SK-N-SH (cell line): Measurements from ENCODE around the gene MEF2A. TPM values are rescaled to one million over a fixed set of nuclear protein-coding genes. Genes with fewer than 3 reads are reported as not detected.

Experiments used
- CTCF ChIA-PET: fragments of 300-600, 350-600 bp; formaldehyde crosslinking; extraction: SDS; loops from one replicate; lab custom pipeline; 2021; lab: Yijun Ruan, JAX
- POLR2A ChIA-PET: fragments of 350-600 bp; sonication (Branson Sonifier 250); formaldehyde crosslinking; extraction: SDS; loops from one replicate; lab custom pipeline; 2020; ENCODE audit warnings: antibody characterized with exemption, inconsistent platforms; lab: Yijun Ruan, JAX
- DNase-seq: peaks from one replicate; pipeline ENCODE4 v3.0.0; 2012
- H2AFZ ChIP-seq: fragments of 200-600 bp; sonication (generic); 2 replicates; pipeline ENCODE4 v1.8.1; 2016; ENCODE audit warnings: antibody characterized with exemption, mild to moderate bottlenecking, low read depth
- H3F3A ChIP-seq: fragments of 200-600 bp; sonication (generic); replicated peaks from 2 replicates; pipeline ENCODE3; 2016; ENCODE audit warnings: antibody characterized with exemption, mild to moderate bottlenecking; ENCODE audit not compliant: insufficient read depth
- H3K27ac ChIP-seq, 2 experiments: fragments of 200-500 bp in 1 of 2; fragments of 200-600 bp in 1 of 2; sonication (Bioruptor generic) in 1 of 2; sonication (generic), shearing (Covaris generic) in 1 of 2; 2 replicates each; pipeline versions ENCODE4 v1.5.1 to v1.6.1; 2014 to 2016; ENCODE audit warnings: low read depth in 2 of 2, inconsistent platforms in 1 of 2, low read length in 1 of 2, mild to moderate bottlenecking in 1 of 2, mixed read lengths in 1 of 2
- H3K27me3 ChIP-seq: fragments of 200-600 bp; sonication (generic), shearing (Covaris generic); 2 replicates; pipeline ENCODE4 v1.6.1; 2016; ENCODE audit warnings: mixed run types; ENCODE audit not compliant: insufficient read depth
- H3K36me3 ChIP-seq, 2 experiments: fragments of 200-500 bp in 1 of 2; fragments of 200-600 bp in 1 of 2; sonication (Bioruptor generic) in 1 of 2; sonication (generic) in 1 of 2; replicated peaks in 1 of 2; 2 replicates each; pipeline versions ENCODE3 to v1.5.1; 2014 to 2016; ENCODE audit warnings: low read length in 1 of 2, mild to moderate bottlenecking in 1 of 2; ENCODE audit not compliant: insufficient read depth in 2 of 2, control insufficient read depth in 1 of 2
- H3K4me1 ChIP-seq, 2 experiments: fragments of 200-500 bp in 1 of 2; fragments of 200-600 bp in 1 of 2; sonication (Bioruptor generic) in 1 of 2; sonication (generic), shearing (Covaris generic) in 1 of 2; 2 replicates each; pipeline versions ENCODE4 v1.5.1 to v1.6.1; 2014 to 2016; ENCODE audit warnings: low read depth in 1 of 2, low read length in 1 of 2, mixed run types in 1 of 2; ENCODE audit not compliant: insufficient read depth in 2 of 2, control insufficient read depth in 1 of 2
- H3K4me2 ChIP-seq: fragments of 200-600 bp; sonication (generic), shearing (Covaris generic); 2 replicates; pipeline ENCODE4 v1.6.1; 2017; ENCODE audit warnings: mixed run types
- H3K4me3 ChIP-seq, 2 experiments: fragments of 200-500 bp in 1 of 2; fragments of 200-600 bp in 1 of 2; sonication (Bioruptor generic) in 1 of 2; sonication (generic), shearing (Covaris generic) in 1 of 2; 2 replicates each; pipeline versions ENCODE4 v1.5.1 to v1.8.1; 2014 to 2016; ENCODE audit warnings: low read depth in 2 of 2, inconsistent platforms in 1 of 2, low read length in 1 of 2, mild to moderate bottlenecking in 1 of 2, mixed read lengths in 1 of 2, moderate library complexity in 1 of 2
- H3K79me2 ChIP-seq: fragments of 200-600 bp; sonication (generic); 2 replicates; pipeline ENCODE4 v1.8.1; 2017; ENCODE audit warnings: mild to moderate bottlenecking; ENCODE audit not compliant: insufficient read depth
- H3K9ac ChIP-seq: fragments of 200-600 bp; sonication (generic); 2 replicates; pipeline ENCODE4 v1.6.1; 2017; ENCODE audit warnings: mixed run types
- H3K9me2 ChIP-seq: fragments of 200-600 bp; sonication (generic); 2 replicates; pipeline ENCODE4 v1.6.1; 2017; ENCODE audit warnings: mixed run types
- H3K9me3 ChIP-seq: fragments of 200-600 bp; sonication (generic); 2 replicates; pipeline ENCODE4 v1.6.1; 2017; ENCODE audit warnings: mixed run types, mild to moderate bottlenecking, moderate library complexity
- H4K20me1 ChIP-seq: fragments of 200-600 bp; sonication (generic); 2 replicates; pipeline ENCODE4 v1.6.1; 2017; ENCODE audit warnings: mild to moderate bottlenecking, mixed run types; ENCODE audit not compliant: insufficient read depth
- ELF1 ChIP-seq: IDR thresholded peaks from 2 replicates; pipeline ENCODE4 v1.4.0; 2012
- EP300 ChIP-seq, 2 experiments: IDR thresholded peaks; 2 replicates each; pipeline versions ENCODE4 v1.4.0 to v1.6.1; 2012; ENCODE audit warnings: borderline replicate concordance in 1 of 2, low read depth in 1 of 2, low read length in 1 of 2
- EZH2phosphoT487 ChIP-seq: fragments of 200-600 bp; sonication (generic); IDR thresholded peaks from 2 replicates; pipeline ENCODE4 v1.6.1; 2017; ENCODE audit warnings: low read depth, mixed run types, mild to moderate bottlenecking, antibody characterized with exemption, moderate library complexity, borderline replicate concordance
- FOSL2 ChIP-seq: IDR thresholded peaks from 2 replicates; pipeline ENCODE4 v1.4.0; 2012; ENCODE audit warnings: low read depth, mild to moderate bottlenecking, moderate library complexity, borderline replicate concordance
- FOXM1 ChIP-seq: IDR thresholded peaks from 2 replicates; pipeline ENCODE4 v1.4.0; 2012; ENCODE audit warnings: low read depth, mild to moderate bottlenecking
- GABPA ChIP-seq: IDR thresholded peaks from 2 replicates; pipeline ENCODE4 v1.4.0; 2012; ENCODE audit warnings: low read depth, mild to moderate bottlenecking
- JUND ChIP-seq: IDR thresholded peaks from 2 replicates; pipeline ENCODE4 v1.4.0; 2012
- MEF2A ChIP-seq: IDR thresholded peaks from 2 replicates; pipeline ENCODE4 v1.4.0; 2012; ENCODE audit warnings: low read depth, borderline replicate concordance
- POLR2AphosphoS5 ChIP-seq: IDR thresholded peaks from 2 replicates; pipeline ENCODE4 v1.6.1; 2012; ENCODE audit warnings: low read depth, low read length
- RXRA ChIP-seq: IDR thresholded peaks from 2 replicates; pipeline ENCODE4 v1.4.0; 2012; ENCODE audit warnings: low read depth, mild to moderate bottlenecking, borderline replicate concordance
- SIN3A ChIP-seq: IDR thresholded peaks from 2 replicates; pipeline ENCODE4 v1.6.1; 2012; ENCODE audit warnings: low read depth, mild to moderate bottlenecking, low read length, moderate library complexity, borderline replicate concordance
- SMC3 ChIP-seq: IDR thresholded peaks from 2 replicates; pipeline ENCODE4 v1.6.1; 2012; ENCODE audit warnings: low read depth, low read length, improper control_type of control experiment
- TAF1 ChIP-seq: IDR thresholded peaks from 2 replicates; pipeline ENCODE4 v1.6.1; 2012; ENCODE audit warnings: low read depth, mild to moderate bottlenecking, low read length, moderate library complexity, borderline replicate concordance
- TCF12 ChIP-seq: IDR thresholded peaks from 2 replicates; pipeline ENCODE4 v1.4.0; 2012
- polyA plus RNA-seq, 3 experiments: library from polyadenylated mRNA; depleted of rRNA; stranded (reverse); fragments of >200 nt; gene quantifications; 2 replicates each; pipeline ENCODE4 v1.2.3, GENCODE V29; 2012
- TF ChIP-seq, protein P1 (sequence below): fragments of 150-350 bp; IDR thresholded peaks from 2 replicates; pipeline ENCODE4 v1.6.1; 2017; ENCODE audit warnings: antibody characterized with exemption, low read length, low read depth, borderline replicate concordance
- TF ChIP-seq, protein P2 (sequence below): IDR thresholded peaks from 2 replicates; pipeline ENCODE4; 2012
- TF ChIP-seq, protein P3 (sequence below): IDR thresholded peaks from 2 replicates; pipeline ENCODE4 v1.4.0; 2012; ENCODE audit warnings: low read depth, borderline replicate concordance
- TF ChIP-seq, protein P4 (sequence below): IDR thresholded peaks from 2 replicates; pipeline ENCODE4 v1.4.0; 2012; ENCODE audit warnings: low read depth
- TF ChIP-seq, protein P5 (sequence below): IDR thresholded peaks from 2 replicates; pipeline ENCODE4 v1.4.0; 2012; ENCODE audit warnings: low read depth, borderline replicate concordance

MEF2A gene
- polyA plus RNA-seq, 1 of the 3 experiments (the other 2 are of a cell fraction): 20.9 TPM

DNA sequence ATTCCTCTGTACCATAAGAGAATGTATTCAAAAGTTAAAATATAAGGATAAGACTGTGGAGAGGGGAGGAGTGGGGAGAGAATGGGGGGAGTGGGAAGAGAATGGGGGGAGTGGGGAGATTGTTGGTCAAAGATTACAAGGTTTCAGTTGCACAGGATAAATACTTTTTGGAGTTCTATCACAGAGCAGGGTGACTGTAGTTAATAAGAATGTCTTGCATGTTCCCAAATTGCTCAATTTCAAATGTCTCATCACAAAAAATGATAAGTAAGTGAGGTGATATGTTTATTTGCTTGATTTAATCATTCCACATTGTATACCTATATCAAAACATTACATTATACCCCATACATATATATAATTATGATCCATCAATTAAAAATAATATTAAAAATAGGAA, 23.0 kb upstream of the MEF2A start:
- H3K4me2 ChIP-seq: no peak overlapping the region

DNA sequence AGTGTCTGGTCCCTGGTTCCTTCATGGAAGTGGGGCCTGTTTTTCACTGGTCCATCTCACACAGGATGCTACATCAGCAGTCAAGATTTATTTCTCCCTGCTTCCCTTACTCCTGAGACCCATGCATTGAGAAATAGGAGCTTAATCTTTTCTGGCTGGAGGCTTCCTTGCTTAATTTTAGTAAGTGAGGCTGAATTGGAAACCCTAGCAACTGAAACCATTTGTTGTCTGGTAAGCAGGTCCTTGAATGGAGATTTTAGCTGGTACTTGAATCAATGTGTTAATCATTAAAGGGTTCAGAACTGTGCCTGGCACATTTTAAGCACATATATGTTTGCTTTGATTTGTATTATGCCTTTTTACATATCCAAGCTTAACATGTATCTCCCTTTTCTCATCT, 20.2 kb upstream of the MEF2A start:
- DNase-seq: no peak
- H3K27ac ChIP-seq: no peak overlapping the region
- H3K9me3 ChIP-seq: no peaks in the 10 kb centered on the region
- H3K27me3 ChIP-seq: no peaks in the 10 kb centered on the region; the same call in 1 of the 2 replicates
- TF ChIP-seq SIN3A (no peak), MEF2A (no peak), JUND (no peak), EZH2phosphoT487 (no peak), FOSL2 (no peak), POLR2AphosphoS5 (no peak), RXRA (no peak), TAF1 (no peak), FOXM1 (no peak), SMC3 (no peak), TCF12 (no peak), ELF1 (no peak), GABPA (no peak), EP300 (IDR thresholded peaks at IDR 0.05; ENCODE audit: borderline replicate concordance in 1 of 2, low read depth in 1 of 2, low read length in 1 of 2) (no peak)
- TF ChIP-seq, protein P1, sequence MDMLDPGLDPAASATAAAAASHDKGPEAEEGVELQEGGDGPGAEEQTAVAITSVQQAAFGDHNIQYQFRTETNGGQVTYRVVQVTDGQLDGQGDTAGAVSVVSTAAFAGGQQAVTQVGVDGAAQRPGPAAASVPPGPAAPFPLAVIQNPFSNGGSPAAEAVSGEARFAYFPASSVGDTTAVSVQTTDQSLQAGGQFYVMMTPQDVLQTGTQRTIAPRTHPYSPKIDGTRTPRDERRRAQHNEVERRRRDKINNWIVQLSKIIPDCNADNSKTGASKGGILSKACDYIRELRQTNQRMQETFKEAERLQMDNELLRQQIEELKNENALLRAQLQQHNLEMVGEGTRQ: no peak
- TF ChIP-seq, protein P2, sequence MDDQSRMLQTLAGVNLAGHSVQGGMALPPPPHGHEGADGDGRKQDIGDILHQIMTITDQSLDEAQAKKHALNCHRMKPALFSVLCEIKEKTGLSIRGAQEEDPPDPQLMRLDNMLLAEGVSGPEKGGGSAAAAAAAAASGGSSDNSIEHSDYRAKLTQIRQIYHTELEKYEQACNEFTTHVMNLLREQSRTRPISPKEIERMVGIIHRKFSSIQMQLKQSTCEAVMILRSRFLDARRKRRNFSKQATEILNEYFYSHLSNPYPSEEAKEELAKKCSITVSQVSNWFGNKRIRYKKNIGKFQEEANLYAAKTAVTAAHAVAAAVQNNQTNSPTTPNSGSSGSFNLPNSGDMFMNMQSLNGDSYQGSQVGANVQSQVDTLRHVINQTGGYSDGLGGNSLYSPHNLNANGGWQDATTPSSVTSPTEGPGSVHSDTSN: no peak
- TF ChIP-seq, protein P3, sequence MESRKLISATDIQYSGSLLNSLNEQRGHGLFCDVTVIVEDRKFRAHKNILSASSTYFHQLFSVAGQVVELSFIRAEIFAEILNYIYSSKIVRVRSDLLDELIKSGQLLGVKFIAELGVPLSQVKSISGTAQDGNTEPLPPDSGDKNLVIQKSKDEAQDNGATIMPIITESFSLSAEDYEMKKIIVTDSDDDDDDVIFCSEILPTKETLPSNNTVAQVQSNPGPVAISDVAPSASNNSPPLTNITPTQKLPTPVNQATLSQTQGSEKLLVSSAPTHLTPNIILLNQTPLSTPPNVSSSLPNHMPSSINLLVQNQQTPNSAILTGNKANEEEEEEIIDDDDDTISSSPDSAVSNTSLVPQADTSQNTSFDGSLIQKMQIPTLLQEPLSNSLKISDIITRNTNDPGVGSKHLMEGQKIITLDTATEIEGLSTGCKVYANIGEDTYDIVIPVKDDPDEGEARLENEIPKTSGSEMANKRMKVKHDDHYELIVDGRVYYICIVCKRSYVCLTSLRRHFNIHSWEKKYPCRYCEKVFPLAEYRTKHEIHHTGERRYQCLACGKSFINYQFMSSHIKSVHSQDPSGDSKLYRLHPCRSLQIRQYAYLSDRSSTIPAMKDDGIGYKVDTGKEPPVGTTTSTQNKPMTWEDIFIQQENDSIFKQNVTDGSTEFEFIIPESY: no peak
- TF ChIP-seq, protein P4, sequence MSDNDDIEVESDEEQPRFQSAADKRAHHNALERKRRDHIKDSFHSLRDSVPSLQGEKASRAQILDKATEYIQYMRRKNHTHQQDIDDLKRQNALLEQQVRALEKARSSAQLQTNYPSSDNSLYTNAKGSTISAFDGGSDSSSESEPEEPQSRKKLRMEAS: no peak
- TF ChIP-seq, protein P5, sequence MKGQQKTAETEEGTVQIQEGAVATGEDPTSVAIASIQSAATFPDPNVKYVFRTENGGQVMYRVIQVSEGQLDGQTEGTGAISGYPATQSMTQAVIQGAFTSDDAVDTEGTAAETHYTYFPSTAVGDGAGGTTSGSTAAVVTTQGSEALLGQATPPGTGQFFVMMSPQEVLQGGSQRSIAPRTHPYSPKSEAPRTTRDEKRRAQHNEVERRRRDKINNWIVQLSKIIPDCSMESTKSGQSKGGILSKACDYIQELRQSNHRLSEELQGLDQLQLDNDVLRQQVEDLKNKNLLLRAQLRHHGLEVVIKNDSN: no peak
- H3F3A ChIP-seq: no peaks in the 10 kb centered on the region
- ChIA-PET POLR2A (no interaction called here), CTCF (interaction anchor here (1.1 kb wide), 1 partner anchor 159 kb away, joined by 3 read pairs; no protein-coding TSS in a partner anchor)
- H3K4me1 ChIP-seq: no peaks in the 10 kb centered on the region
- H3K9ac ChIP-seq: no peak overlapping the region
- H3K36me3 ChIP-seq: no peaks in the 10 kb centered on the region
- no peaks in the 10 kb centered on the region for H4K20me1 ChIP-seq
- H2AFZ ChIP-seq: no peak overlapping the region
- H3K4me2 ChIP-seq: no peak overlapping the region
- no peaks in the 10 kb centered on the region for H3K79me2 ChIP-seq
- H3K9me2 ChIP-seq: no peaks in the 10 kb centered on the region
- H3K4me3 ChIP-seq: no peak overlapping the region

More for the DNA sequence above, 23.0 kb upstream of the MEF2A start:
- Histone ChIP-seq H2AFZ (no peak overlapping the region), H3F3A (no peaks in the 10 kb centered on the region), H4K20me1 (no peaks in the 10 kb centered on the region), H3K9me3 (no peaks in the 10 kb centered on the region), H3K79me2 (no peaks in the 10 kb centered on the region), H3K9me2 (no peaks in the 10 kb centered on the region), H3K4me3 (no peak overlapping the region), H3K4me1 (no peaks in the 10 kb centered on the region), H3K36me3 (no peaks in the 10 kb centered on the region), H3K9ac (no peak overlapping the region), H3K27ac (no peak overlapping the region), H3K27me3 (no peaks in the 10 kb centered on the region; the same call in 1 of the 2 replicates)
- no peak for DNase-seq
- ChIA-PET CTCF (no interaction called here), POLR2A (no interaction called here)
- TF ChIP-seq, protein P2: no peak
